ENCODE data around the gene TIMM9.
A peak's percentile ranks its signal among the peaks of the same experiment; 100 is the strongest.
"Not testable (repeated sequence)": the region's sequence is repeated elsewhere in the genome, so short reads cannot be mapped to it uniquely, and the experiment has no call there.

The TIMM9 gene

GRCh38 chr14:58398495-58398894 lies 28.8 kb downstream of the TIMM9 start:
- no peak for DNase-seq (ENCODE audit: low read depth in 2 of 2)

DNA sequence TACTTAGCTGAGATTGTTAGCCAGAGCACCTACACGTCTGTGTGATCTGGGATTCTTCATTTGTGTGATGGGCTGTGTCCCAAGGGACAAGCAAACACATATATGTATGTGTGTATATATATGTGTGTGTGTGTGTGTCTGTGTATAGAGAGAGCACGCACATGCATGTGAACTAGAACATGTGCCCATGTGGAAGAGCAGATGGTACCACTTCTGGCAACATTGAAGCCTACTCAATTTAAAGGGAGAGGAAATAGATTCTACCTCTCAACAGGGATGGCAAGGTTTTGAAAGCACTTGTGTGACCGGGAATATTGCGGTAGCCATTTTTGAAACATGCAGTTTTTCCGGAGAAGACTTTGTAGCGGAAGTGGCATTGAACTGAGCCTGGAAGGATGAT lies 30.2 kb downstream of the TIMM9 start:
- DNase-seq (ENCODE audit: low read depth in 2 of 2) = no peak

- peak; percentile 65 to 69 for DNase-seq (ENCODE audit: low read depth in 2 of 2)
Measured at GRCh38 chr14:58395812-58396788, 31.2 kb downstream of the TIMM9 start, which contains the start of gene TOMM20L. Gene TOMM20L, plus strand, starts transcription at chr14:58395930. Its CDS starts 28 bp downstream, at chr14:58395958.

- no peak for DNase-seq (ENCODE audit: low read depth in 2 of 2)
Measured at GRCh38 chr14:58395562-58395811, 31.8 kb downstream of the TIMM9 start.

GRCh38 chr14:58390830-58391229 lies 36.5 kb downstream of the TIMM9 start:
- DNase-seq (ENCODE audit: low read depth in 2 of 2) = no peak

GRCh38 chr14:58376791-58377190 lies 50.5 kb downstream of the TIMM9 start:
- DNase-seq (ENCODE audit: low read depth in 2 of 2) = no peak

DNA sequence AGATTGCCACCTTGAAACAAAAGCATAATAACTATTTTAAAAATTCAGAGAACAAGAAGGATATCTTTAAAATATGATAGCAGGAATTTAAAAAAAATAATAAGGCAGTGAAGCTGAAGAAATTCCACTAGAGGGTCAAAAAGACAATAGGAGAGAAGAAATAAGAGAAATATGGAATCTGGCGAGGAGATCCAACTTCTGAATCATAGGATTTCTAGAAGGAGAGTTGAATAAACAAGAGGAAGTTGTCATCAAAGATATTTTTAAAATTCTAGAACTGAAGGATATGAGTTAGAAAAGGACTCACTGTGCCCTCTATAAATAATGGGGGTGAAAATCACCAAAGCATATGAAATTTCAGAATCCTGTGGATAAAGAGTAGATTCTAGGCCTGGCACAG lies 58.4 kb downstream of the TIMM9 start:
- no peak for DNase-seq (ENCODE audit: low read depth in 2 of 2)

DNA sequence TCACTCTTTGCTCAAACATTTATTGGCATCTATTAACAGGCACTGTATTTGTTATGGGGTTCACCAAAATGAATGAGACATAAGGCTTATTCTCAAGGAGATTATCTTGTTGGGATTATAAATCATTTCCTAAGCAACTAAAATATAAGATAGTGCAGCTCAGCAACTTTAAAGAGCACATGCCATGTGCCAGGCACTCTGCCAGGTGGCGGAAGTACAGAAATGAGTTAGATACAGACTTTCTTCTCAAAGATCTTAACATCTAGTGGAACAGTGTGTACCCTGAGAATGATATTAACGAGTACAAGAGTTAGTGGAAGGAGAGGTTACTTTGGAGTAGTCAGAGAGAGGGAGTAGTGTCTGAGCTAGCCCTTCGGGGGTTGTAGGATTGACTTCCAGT lies 60.0 kb downstream of the TIMM9 start:
- no peak for DNase-seq (ENCODE audit: low read depth in 2 of 2)

GRCh38 chr14:58364316-58364715 lies 63.0 kb downstream of the TIMM9 start:
- no peak for DNase-seq (ENCODE audit: low read depth in 2 of 2)

DNA sequence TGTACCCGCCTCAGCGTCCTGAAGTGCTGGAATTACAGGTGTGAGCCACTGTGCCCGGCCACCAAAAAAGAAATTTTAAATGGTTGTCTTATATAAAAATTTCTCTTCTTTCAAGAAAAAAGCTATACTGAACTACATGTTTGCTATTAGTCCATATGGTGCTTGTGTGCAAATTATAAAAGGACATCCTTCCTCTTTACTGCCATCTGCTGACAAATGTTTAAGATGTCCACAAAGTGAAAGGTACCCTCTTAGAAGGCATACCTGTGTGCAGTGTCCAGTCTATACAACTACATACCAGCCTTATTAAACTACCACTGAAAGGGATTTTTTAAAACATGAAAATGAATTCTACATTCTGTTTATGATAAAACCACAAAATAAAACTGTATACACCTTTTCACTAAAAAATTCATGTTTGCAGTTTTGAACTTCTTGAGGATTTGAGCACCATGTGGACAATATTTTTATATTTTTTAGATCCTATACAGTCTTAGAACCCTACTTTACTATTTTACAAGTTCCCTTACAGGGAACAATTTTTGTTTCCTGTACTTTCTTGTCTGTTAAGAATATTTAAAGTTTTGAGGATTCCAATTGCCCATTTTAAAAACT lies 64.4 kb downstream of the TIMM9 start:
- no peak for DNase-seq (ENCODE audit: low read depth in 2 of 2)

- DNase-seq (ENCODE audit: low read depth in 2 of 2) = not testable (repeated sequence)
Measured at GRCh38 chr14:58362272-58362671, 65.1 kb downstream of the TIMM9 start.
